HG02571 (cell line): ENCODE results near the gene KCNMB2.

Experiments used
- ATAC-seq: cut with Tn5 transposase; IDR thresholded peaks from one replicate; pipeline ENCODE4 v1.9.1; 2021; ENCODE audit warnings: mild to moderate bottlenecking, moderate library complexity; ENCODE audit not compliant: unreplicated experiment

KCNMB2 gene

DNA sequence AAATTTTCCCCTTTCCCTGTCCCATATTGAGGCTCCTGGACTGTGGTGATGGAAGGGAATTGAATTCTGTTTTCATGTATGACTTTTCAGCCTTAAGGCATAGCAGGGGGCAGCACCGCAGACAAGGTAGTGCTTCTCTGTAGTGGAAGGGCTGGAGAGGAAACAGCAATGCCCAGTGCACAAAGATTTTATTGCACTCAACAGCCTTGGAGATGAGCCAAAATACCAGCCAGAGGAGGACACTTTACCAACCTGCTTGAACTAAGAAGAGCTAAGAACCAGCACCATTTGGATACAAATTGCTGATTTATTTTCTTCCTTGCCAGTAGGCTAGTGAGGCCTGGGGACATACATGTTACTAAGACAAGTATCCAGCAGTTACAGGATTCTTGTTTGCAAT lies 98.7 kb downstream of the KCNMB2 start:
- no peak for ATAC-seq

DNA sequence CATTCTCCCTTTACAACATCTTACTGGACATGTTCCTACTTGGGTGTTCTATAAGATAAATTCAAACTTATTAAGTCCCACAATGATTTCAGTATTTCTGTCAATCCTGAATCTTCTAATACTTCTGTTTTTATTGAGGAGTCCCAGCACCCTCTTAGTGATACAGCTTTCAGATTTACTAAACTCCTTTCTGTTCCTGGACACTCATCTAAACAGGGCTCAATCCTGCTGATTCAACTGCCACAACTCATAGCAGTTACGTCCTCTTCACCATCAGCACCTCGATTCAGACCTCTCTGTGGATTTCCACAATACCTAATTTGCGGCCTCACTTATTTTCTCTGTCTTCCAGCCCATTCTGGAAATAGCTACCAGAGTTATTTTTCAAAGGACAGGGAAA lies 101.6 kb downstream of the KCNMB2 start:
- ATAC-seq = no peak

DNA sequence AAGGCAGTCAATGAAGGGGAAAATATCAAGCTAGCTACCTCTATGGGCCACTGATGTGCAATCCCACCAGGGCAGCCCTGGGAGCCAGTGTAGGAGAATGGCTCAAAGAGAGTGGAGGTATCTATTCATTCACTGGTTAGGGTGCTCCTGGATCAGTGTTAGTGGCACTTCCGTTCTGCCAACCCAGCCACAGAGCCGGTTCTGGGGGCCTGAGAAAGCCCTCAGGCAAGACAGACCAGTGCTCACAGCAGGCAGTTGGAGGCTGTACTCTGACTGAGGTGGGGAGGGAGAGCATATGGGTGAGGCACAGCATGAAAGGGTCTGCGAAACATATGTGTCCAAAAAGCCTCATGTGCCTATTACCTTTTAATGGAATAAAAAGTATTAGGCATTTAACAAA lies 109.3 kb downstream of the KCNMB2 start:
- ATAC-seq = no peak

DNA sequence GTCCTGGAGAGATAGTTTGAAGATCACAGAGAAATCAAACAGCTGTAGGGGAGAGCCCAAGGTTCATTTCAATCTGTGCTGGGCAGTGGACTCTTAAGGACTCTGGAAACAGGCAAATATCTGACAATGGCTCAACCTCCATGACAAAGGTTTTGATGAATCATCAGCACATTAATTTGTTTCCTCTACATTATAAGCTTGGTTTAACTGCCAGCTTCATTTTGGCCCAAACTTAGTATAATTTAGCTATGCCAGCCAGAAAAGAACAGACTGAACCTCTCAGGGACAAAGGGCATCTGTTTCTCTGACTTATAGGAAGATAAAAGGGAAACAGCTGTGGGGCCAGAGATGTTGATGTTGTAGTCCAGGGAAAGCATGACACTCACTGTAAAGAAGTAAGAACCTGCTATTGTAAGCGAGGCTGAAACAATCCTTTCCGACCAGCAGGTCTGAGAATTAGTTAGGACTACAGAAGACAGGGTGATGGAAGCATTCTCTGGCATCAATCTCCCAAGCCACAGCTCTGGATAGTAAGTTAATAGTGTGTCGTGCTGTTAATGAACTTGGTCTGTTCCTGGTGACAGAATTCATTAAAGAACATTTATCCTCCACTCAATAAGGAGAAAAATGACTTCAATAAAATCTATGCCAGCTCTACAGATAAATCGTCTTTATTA lies 110.1 kb downstream of the KCNMB2 start:
- no peak for ATAC-seq

DNA sequence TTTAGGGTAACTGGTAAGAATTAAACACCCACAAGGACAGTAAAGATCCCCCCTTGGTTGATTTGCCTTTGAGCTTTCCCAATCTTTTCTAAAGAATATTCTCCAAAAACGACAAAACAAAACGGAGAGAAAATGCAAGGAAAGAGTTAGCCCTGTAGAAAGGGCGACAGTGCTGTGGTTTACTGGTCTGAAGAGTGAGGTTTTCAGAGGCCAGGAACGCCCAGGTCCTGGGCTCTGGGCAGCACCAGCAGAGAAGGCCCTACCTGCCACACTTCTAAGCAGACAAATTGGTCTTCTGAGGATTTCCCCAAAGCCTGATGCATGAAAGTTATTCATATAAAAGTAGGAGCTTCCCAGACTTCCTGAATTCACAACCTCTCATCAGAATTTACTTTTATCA lies 119.3 kb downstream of the KCNMB2 start:
- ATAC-seq = no peak

DNA sequence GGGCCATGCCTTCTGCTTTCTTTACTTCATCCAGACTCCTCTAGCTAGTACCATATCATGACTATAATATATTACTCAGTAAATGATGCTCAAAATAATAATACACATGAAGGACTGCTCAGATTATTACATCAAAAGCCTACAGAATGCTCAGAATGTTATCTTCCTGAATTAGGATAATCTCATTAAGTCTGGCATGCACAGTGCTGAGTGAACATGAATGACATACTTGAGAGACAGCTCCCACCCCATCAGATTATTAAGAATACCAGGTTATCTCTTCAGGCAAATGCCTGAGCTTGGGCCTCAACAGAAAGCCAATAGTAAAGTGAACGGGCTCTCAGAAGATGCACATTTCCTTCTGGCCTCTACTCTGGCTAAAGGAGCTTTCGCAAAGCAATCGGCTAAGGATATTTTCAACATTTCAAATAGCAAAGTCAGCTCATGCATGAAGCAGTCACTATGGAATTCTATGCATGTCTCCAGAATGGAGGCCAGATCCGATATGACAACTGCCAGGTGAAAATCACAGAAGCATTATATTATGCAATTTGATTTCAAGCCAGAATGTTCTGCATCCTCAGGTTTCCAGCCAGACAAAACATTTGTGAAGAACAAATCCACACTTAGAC lies 122.6 kb downstream of the KCNMB2 start:
- ATAC-seq = no peak

DNA sequence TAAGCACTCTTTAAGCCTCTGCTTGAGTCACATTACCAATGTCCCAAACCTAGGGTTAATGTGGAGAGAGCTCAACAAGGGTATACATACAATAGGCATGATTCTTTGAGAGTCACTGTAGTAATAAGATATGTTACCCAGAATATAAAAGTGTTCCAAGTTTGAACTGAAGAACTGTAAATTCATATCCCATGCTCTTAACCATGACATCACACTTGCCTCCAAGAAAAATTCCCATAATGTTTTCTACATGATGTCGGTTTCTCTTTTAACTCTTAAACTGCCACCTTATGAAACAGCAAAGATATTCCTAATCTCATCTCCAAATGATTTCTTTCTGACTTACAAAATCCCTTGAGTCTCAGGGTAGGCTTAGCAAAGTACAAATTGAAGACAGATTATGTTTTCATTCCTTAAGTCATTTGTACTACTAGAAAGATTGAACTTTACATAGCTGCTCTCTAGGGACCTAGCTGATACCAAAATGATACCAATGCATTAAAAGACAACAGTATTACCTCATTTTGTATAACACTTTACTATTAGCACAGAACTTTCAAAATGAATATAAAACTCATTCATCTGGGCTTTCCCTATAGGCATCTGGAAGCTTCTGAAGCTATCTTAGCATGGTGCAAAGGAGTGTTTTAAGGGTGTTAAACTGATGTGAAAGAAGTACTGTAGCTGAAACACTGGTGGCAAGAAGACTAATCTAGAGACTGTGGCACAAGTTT lies 127.1 kb downstream of the KCNMB2 start:
- ATAC-seq = peak; percentile 68

DNA sequence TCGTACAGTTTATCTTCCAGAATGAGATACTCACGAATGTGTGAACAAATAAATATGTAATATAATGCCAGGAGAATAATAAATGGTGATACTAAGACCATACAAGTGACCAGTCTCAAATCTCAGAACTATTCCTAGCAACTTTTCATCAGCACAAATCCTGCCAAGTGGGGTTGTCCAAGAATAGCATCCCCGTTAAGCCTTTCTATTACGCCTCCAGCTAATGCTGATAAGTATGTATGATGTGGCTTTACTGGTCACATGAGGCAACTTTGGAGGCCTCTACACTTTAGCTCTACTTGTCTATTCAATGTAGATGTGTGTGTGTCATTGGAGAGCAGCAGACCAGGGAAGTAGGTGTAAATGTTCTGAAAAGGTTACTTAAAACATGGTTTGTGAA lies 129.5 kb downstream of the KCNMB2 start:
- no peak for ATAC-seq

DNA sequence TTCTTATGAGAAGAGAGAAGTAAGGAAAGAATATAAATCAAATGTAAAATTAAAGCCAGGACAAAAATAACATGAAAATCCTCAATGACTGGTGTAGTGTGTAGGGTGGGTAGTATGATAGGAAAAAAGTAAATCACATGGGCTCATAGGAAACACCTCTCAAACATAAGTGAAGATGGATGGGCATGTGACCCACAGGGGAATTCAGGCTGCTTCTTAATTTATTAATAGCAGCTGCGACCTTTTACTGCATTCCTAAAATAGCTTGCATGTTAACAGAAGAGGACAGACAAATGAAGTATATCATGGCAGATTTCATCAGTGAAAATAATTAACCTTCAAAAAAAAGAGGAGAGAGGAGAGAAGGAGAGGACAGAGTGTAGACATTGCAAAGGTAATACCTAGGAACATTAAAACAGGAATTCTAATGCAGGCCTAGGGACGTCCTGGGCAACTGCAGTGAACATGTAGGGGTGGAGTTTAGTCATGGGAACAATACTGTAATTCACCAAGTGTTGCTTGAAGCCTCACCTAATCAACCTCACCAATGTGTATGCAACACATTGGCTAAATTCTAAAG lies 132.9 kb downstream of the KCNMB2 start:
- ATAC-seq = no peak

DNA sequence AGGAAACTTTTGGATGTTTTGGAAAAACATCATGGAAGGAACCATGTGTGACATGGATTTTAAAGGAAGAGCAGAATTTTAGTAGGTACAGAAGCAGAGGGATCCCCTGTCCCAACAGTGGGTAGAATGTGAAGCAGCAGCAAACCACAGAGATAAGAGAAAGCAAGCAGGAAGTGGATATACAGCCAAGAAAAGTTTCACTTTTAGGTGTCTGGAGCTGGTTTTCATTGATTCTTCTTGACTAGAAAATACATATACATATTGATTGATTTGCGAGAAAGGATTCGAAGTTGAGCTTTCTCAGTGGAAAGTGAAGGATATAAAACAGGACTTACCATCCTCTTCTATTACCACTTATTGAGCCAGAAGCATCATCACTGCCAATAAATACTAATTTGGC lies 133.5 kb downstream of the KCNMB2 start:
- ATAC-seq = peak; percentile 43

DNA sequence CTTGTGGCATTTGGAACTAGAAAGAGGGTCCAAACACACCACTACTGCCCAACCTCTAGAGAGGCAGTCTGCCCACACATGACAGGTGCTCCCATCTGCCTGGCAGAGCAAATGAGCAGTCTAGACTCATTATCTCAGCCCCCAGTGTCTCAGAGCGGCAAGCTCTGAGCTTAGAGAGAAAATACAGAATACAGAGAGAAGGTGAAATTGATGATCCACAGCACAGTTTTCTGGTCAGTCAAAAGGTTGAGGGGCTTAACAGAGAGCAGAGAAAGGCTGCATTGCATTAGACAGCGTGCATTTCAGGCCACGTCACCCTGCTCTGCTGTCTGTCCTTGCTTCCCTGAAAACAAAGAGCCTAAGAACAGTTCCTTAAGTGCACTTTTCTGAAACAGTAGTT lies 135.1 kb downstream of the KCNMB2 start:
- no peak for ATAC-seq

DNA sequence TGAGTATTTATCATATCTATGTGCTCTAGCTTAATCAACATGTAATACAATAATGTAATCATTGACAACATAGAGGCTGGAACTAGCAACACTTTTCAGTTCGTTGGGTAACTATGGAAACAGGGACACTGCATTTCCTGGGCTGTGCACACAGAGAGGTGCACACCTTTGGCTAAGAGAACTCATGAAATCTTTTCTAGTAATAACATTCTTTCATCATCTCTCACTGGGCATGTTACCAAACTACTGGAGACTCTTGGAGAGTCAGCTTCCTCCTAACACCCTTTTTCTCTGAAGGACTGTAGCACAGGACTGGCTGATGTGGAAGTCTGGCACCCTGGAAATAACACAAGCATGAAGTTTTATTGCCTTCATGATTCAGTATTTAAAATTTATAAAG lies 135.6 kb downstream of the KCNMB2 start:
- ATAC-seq = no peak

DNA sequence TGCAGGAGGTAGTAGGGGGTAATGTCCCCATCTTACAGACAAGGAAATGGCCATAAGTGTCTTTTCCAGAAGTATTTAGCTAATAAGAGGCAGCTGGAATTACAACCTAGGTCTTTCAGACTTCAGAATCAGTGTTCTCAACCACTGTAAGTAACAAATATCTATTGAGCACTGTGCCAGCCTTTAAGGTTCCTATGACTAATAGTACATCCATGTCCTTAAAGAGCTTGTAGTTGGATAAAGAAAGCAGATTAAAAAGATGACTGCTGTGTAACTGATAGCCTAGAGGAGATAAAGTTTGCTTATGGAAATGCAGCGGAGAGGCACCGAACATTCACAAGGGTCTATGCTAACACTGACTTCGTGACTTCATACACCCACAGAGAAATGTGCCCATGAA lies 136.0 kb downstream of the KCNMB2 start:
- no peak for ATAC-seq

DNA sequence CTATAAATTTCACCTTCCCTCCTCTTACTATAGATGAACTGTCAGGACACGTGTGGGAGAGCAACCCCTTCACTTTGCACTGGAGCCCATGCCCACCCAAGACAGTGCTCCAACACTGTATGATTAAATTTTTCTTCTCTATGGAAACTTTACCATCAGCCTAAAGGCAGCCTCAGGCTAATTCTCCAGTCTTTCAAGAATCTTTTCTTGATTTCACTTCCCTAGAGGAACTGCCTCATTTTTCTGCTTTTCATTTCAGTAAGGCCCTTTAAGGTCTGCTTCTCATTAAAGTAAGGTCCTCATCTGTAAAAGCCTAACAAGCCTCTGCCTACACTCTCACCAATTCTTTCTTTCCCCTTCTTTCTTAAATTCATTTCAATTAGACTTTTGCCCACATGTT lies 137.3 kb downstream of the KCNMB2 start:
- ATAC-seq = no peak

DNA sequence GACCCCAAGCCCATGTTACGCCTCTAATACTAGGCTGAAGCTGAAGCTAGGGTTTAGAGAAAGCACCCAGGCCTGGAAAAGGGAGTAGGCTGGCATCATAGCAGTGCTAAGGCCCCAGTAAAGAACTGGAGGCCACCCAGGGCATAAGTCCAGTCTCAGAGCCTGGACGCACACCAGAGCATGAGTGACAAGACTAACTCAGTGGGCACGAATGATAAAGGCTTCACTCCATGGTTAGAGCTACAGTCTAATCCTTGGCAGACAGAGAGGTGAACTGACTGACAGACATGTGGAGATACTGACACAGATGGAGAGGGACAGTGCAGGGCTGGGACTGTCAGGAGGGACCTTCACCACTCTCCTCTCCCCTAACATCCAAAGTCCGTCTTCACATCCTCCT lies 139.8 kb downstream of the KCNMB2 start:
- no peak for ATAC-seq

DNA sequence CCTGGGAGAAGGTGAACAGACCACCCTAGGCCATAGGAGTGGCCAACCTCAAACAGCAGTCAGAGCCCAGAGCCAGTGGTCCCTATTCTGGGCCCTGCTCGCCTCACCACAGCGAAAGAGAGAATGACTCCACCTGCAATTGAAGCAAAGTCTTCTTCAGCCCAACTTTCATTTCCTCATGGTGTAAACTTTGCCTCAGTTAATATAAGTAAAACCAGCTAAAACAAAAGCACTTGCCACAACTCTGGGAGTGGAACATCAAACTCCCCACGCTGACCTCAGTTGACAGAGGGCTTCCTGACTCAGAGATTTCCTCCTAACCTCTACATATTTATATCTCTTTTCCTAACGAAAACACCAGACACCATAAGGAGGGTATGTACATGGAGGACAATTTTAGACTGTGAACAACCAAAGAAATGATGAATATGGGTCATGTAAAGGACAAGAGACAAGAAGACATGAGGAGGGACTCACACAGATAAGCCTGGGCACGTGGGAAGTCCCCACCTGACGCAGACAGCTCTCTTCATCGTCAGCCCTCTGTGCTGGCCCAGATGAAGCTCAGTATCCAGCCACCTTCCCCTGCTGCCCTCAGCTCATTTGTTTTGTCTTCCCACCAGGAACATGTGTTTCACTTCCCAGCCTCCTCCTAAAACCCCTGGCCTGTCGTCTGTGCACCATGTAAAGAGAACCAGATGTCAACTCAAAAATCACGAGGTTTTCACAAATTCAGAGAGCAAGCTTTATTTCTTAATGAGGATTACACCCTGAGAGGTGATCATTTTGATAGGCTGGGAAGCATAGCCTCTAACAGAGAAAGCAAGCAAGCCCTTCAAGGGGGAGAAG lies 140.9 kb downstream of the KCNMB2 start:
- peak; percentile 70 for ATAC-seq

DNA sequence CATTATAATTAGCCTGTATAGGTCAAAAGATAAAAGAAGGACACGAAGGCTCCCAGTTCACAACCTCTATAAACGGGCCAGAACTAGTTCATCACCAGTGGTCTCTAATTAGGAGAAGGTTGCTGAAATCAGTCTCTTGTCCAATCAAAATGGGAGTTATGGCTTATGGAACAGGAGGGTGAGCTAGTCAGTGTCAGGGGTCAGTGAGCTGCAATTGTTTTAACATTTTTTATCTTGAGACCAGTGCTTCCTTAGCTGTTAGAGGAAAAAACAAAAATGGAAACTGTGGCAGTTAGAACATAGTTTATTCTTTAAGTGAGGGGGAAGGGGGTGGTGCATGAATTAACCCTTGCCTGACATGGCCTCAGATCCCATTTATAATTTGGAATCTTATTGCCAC lies 141.7 kb downstream of the KCNMB2 start:
- ATAC-seq = no peak

DNA sequence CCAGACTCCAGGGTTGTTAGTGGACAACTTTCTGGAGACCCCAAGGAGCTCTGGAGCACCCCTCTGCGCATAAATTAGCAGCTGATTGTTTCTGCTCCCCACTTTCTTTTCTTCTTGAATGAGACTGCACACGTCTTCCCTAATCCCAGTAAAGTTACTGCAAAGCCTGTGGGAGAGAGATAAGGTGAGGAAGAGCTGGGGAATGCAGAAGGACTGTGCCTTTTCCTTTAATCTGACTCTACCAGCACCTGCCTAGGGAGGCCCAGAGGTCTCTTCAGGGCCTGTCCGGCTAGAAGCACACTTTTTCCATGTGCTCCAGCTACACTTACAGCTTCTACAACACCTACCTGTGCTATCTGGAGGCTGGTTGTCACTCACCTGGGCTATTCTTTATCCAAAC lies 143.8 kb downstream of the KCNMB2 start:
- ATAC-seq = no peak

DNA sequence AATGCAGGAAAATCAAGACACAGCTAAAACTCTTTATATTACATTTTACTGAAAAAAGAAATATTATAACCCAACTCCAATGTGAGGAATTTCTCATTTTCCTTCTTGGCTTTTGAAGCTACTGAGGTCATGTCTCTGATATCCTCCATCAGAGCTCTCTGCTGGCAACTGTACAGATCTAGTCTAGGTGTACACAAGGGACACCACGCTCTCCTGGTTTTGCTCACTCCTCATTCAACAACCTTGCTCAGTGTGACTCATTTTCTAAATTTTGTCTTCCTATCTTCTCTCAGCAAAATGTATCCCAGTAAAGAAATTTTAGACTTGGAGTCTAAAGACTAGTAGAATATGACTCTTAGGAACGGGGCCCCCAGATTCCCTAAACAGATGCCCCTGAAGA lies 144.3 kb downstream of the KCNMB2 start:
- ATAC-seq = no peak

DNA sequence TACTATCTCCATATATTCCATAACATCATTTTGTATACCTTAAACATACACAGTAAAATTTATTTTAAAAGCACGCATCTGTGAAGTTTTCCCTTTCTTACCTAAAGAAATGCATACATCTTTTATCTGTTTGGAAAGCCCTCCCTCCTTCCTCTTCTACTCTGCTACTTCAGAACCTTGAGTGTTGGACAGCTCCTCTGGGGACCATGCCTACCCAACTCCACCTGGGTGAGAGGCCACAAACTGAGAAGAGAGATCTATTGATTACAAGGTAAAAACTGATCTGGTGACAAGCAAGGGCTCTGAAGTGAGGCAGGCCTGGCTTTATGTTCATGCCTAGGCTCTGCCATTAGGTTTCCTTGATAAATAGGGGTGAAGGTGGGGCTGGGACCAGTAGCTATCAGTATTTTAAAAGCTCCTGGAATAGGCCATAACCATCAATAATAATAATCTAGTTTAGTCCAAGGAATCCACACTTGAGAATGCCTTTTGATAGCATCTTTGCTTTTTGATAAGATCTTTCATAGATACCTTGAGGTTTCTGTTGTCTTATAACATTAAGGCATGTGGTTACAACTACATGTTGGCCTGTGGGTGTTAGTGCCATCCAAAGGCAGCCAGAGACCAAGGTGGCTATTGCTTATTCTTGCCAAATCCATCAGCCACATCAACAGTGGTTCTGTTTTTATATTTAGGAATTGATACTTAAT lies 148.8 kb downstream of the KCNMB2 start:
- ATAC-seq = no peak

DNA sequence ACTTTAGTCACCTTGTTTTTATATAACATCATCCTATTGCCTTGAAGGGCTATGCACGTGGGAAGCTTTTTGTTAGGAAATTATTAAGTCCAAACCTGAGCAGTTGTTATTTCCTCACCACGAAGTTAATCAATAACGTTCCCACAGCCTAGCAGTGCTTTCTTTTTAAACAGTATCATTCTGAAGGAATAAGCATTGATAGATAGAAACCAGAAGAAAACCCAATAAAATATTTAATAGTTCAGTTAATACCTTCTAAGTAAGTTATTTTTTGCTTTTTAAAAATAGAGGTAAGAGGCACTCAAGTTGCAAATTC lies 149.3 kb downstream of the KCNMB2 start:
- no peak for ATAC-seq
